GOT3 (cell line): ENCODE results near the gene PLSCR1.
"Not testable (repeated sequence)": the region's sequence is repeated elsewhere in the genome, so short reads cannot be mapped to it uniquely, and the experiment has no call there.

ENCODE experiments used
- DNase-seq: peaks from one replicate; lab custom pipeline; 2025; ENCODE audit warnings: mixed read lengths; lab: John Stamatoyannopoulos, UW

The PLSCR1 gene

DNA sequence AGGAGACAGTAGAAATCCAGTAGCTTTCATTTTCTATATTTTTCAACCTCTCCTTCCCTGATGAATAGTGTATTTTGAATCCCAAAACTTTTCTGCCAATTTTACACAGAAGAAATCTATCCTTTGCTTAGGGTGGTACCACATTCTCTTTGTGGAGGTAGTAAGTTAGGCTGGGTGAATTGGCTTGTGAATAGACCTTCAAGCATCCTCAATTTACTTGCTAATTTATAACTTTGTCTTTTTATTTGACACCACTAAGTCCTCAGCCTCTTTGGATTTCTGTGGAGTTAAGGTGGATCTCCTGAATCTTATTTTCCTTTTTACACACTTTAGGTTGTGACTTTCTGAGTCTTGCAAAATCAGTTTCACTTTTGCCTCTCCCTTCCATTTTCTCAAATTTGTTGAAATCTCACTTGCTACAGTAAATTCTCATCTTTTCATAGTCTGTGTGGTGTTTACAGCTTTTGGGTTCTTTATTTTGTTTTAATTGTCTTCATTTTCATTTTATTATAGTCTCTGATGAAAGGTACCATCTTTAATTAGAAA lies 5.7 kb upstream of the PLSCR1 start:
- no peak for DNase-seq

- DNase-seq, result no peak
Observed at GRCh38 chr3:146547235-146547835, 2.9 kb upstream of the PLSCR1 start.

DNA sequence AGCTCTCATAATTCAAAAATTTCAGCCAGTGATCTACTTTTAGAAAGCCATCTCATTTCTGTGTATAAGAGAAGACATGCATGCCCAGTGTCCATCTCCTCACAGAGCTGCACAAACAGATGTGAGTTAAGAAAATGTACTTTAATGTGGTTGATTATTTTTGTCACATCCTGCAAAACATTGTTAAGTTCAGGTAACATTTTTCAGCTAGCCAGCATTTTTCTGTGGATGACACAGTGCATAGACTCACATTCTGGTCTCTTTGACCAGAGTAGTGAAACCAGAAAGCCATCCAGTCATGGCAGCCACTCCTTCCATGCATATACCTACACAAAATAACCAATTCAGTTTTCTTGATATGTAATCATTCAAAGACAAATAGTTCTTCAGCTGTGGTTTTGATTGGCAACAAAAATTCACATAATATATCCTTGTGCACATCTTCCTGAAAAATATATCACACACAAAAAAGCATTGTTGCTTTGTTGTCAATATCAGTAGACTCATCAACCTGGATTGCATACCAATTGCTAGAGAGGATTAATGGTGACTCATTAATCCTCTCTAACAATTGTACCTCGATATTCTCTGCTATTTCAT lies 2.1 kb upstream of the PLSCR1 start:
- DNase-seq, result no peak

DNA sequence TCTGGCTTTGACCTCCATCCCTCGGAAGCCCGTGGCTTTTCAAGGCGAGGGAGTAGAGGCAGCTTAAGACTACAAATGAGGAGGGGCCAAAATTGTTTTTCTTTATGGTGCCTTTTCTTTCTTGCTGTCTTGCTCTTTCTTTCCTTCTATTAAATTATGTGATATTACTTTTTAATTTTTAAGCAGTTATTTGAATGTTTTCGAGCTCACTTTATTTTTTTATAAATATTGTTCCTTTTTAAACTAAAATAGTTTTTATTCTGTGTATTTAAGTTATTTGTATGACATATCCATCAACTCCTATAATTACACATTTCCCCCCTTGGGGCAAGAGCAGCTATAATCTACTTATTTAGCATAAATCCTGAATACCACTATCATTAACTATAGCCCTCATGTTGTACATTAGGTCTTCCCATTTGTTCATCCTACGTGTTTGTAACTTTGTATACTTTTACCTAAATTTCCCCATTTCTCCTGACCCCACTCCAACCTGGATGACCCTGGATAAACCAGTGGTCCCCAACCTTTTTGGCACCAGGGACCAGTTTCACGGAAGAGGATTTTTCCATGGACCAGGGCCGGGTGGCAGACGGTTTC lies 622 bp upstream of the PLSCR1 start:
- no peak for DNase-seq

DNA sequence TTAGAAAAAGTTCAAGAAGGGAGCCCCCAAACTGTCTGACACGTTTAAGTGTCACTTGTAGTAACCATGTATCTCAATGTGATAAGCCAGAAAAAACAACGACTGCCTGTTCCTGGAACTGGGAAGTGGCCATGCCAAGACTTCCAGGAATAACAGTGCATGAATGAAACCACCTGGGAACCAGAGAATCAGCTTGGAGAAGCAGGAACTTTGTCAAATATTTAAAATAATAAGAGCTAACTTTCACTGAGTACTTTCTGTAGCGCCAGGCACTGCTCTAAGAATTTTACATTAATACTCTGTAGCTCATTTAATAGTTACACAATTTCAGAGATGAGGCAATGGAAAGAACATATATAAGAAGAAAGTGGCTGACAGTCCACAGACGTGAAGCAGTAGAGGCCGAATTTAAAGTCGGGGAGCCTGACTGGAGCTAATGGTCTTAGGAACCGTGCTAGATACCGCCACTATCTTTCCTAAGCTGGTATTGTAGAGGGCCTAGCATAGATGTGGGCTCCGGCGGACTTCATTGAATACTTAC lies 876 bp downstream of the PLSCR1 start:
- DNase-seq, result no peak

- no peak for DNase-seq
Observed at GRCh38 chr3:146542978-146543377, 1.4 kb downstream of the PLSCR1 start.

DNA sequence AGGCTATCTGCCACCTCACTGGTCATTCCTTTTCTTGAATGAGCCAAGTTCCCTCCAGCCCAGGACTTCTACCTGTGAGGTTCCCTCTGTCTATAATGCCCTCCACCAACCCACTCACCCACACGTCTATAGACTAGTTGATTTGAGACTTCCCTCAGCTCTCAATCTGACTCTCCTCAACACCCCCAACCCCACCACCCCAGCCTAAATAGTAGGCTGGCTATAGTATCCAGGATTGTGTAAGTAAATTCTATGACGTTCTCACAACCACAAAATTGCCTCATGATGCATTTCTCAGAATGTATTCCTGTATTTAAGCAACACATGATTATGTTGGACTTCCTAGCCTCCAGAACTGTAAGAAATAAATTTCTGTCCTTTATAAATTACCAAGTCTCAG lies 2.2 kb downstream of the PLSCR1 start:
- no peak for DNase-seq

GRCh38 chr3:146540978-146541377 lies 3.4 kb downstream of the PLSCR1 start:
- DNase-seq, result no peak

- DNase-seq, result no peak
Observed at GRCh38 chr3:146540236-146540635, 4.2 kb downstream of the PLSCR1 start.

DNA sequence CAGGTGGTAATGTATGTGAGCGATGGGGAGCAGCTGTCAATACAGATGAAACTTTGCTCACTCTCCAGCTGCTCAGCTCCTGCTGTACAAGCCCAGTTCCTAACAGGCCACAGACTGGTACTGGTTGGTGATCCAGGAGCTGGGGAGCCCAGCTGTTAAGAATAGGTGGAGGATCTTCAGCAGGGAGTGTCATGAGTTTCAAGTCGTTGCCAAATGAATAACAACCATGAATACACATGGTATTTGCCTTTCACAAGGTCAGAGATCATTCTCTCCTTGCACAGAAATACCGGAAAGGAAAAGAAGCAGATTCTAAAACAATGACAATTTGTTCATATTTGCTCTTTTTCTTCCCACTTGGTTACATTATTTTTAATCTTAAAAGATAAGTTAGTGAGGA lies 5.1 kb downstream of the PLSCR1 start:
- no peak for DNase-seq

DNA sequence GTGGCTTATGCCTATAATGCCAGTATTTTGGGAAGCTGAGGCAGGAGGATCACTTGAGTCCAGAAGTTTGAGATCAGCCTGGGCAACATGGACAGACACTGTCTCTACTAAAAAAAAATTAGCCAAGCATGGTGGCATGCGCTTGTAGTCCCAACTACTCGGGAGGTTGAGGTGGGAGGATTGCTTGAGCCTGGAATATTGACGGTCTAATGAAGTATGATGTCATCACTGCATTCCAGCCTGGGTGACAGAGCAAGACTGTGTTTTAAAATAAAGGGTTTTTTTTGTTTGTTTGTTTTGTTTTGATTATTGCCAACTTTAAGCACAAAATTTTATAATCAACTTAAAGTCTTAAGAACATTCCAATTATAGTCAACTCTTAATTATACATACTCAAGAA lies 6.8 kb downstream of the PLSCR1 start:
- no peak for DNase-seq

- DNase-seq, result no peak
Observed at GRCh38 chr3:146536681-146537080, 7.7 kb downstream of the PLSCR1 start.

- DNase-seq, result no peak
Observed at GRCh38 chr3:146532406-146532805, 12.0 kb downstream of the PLSCR1 start.

- DNase-seq, result no peak
Observed at GRCh38 chr3:146530609-146531008, 13.8 kb downstream of the PLSCR1 start.

- DNase-seq, result no peak
Observed at GRCh38 chr3:146529021-146529420, 15.4 kb downstream of the PLSCR1 start.

GRCh38 chr3:146524961-146525360 lies 19.4 kb downstream of the PLSCR1 start:
- DNase-seq, result no peak

- DNase-seq, result no peak
Observed at GRCh38 chr3:146523531-146523930, 20.9 kb downstream of the PLSCR1 start.

- not testable (repeated sequence) for DNase-seq
Observed at GRCh38 chr3:146522174-146523158, 21.9 kb downstream of the PLSCR1 start.

DNA sequence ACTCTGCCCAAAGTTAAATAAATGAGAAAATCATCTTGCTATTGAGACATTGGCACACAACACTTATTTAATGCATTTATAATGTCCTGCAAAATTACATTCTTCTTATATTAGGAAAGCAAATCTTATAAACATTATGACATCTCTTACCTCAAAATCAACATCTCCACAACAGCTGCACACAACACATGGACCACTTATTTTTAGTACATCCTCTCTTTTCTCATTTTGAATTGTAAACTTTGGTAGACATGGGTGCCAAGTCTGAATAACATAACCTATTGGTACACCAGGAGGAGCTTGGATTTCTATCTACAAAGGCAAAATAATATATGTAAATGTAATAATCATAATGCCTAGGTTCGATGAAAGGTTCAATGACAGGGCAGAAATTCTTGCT lies 23.0 kb downstream of the PLSCR1 start:
- DNase-seq, result no peak

GRCh38 chr3:146519810-146520209 lies 24.6 kb downstream of the PLSCR1 start:
- no peak for DNase-seq

DNA sequence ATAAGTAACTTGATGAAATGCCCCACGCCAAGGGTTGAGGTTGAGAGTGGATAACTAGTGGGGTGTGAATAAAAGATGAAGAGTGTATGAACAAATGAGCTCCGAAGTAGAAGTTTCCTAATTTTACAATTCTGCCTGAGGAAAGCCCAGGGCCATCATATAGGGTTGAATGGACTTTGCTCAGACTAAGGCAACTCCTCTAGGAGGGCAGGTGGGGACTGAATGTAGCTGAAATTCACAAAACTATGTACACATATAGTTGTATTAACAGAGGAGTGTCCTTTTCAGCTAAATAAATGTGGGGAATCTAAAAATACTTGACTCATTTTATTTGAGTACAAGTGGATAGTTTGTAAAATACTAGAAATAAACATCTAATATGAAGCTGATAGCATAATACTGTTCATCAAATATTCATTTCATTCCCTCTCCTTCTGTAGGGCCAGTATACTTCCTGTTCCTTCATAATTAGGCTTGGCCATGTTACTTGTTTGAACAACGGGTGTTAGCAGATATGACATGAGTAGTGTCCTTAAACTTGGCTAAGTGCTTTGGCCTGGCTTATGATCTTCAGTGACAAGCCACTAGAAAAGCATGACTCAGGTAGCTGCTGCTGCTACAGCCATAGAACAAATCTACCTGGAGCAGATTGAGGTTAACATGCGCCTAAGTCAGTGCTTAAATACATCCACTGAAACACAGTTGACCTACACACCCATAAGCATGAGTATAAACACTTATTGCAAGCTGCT lies 26.5 kb downstream of the PLSCR1 start:
- no peak for DNase-seq
